Measurements from ENCODE around the gene ZNRF3.
A peak's percentile ranks its signal among the peaks of the same experiment; 100 is the strongest.
"Not testable (repeated sequence)": the region's sequence is repeated elsewhere in the genome, so short reads cannot be mapped to it uniquely, and the experiment has no call there.

Gene ZNRF3

DNA sequence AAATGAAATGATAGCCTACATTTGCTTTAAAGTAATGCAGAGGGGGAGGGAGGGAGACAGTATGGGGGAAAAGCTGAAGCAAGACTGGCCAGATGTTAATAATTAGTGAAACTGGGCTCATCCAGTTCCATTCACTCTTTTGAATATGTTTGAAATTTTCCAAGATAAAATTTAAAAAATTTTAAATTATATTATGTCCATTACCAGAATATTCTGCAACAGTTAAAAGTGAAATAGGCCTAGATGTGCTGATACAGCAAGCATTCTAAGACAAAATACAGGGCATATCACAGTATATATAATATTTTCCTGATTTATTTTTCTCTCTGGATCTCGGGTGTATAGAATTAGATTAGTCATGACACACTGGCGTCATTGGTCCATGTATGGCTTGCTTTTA lies 13.6 kb upstream of the ZNRF3 start:
- Mint-ChIP-seq H3K27ac (no peak overlapping the region), H3K4me3 (no peak overlapping the region), H3K36me3 (ENCODE audit: low read depth) (no peaks in the 10 kb centered on the region), H3K27me3 (peaks cover 6% of the 10 kb centered on the region), H3K9me3 (no peaks in the 10 kb centered on the region), H3K4me1 (ENCODE audit: low read depth) (peaks cover 14% of the 10 kb centered on the region)
- no peak for DNase-seq

DNA sequence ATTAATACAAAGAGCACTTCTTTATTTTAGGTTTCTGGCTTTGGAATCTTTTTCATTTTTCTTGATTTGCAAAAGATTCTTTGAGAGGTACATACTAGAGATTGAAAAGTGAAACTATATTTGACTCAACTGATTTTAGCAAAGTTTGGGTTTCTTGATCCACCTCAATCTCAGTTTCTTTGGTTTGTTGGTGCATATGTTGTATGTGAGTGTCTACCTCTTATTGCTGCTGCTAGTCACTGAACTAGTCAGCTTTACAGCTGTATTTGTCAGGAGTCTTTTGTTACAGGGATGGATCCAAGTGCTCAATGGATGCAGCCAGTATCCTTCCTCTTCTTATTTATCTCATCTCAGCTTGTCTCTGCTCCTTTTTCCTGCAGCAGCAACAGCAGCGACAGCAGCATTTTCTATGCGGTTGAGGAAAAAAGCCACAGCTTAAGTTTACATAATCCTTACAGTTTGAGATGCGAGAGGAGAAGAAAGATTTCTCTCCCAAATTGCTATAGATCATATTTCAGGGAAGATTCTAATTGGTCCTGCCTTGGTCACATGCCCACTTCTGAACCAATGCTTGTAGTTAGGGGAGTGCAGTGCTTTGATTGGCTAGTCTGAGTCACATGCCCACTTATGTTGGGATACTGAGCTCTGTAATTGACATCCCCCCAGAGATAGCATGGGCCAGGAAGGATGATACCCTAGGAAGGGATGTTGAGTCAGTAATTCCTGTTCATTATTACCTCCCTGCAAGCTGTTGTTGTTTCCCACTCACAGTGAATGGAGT lies 10.0 kb upstream of the ZNRF3 start:
- Mint-ChIP-seq H3K4me1 (ENCODE audit: low read depth) (peaks cover 7% of the 10 kb centered on the region), H3K27ac (no peak overlapping the region), H3K9me3 (no peaks in the 10 kb centered on the region), H3K36me3 (ENCODE audit: low read depth) (no peaks in the 10 kb centered on the region), H3K4me3 (no peak overlapping the region), H3K27me3 (no peaks in the 10 kb centered on the region)
- no peak for DNase-seq

DNA sequence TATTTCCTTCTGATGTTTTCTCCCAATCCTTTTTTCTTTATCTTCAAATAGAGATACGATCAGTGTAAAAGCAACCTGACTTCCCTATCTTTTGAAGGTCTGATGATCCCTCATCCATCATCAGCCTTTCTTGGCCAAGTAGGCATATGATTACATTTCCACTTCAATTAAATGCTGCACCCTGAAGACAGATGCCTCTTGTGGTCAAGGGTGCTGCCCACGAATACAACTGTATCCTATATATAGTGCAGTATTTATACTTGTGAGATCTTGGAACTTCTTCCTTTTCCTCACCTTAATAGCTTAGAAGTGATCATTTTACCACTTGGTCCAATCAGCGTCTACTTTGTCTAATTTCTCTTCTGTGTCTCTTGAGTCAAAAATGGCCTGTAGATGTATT lies 9.3 kb upstream of the ZNRF3 start:
- H3K27me3 Mint-ChIP-seq: no peaks in the 10 kb centered on the region
- peaks cover 7% of the 10 kb centered on the region for H3K4me1 Mint-ChIP-seq (ENCODE audit: low read depth)
- H3K27ac Mint-ChIP-seq: no peak overlapping the region
- H3K36me3 Mint-ChIP-seq (ENCODE audit: low read depth): no peaks in the 10 kb centered on the region
- DNase-seq: no peak
- H3K9me3 Mint-ChIP-seq: no peaks in the 10 kb centered on the region
- no peak overlapping the region for H3K4me3 Mint-ChIP-seq

DNA sequence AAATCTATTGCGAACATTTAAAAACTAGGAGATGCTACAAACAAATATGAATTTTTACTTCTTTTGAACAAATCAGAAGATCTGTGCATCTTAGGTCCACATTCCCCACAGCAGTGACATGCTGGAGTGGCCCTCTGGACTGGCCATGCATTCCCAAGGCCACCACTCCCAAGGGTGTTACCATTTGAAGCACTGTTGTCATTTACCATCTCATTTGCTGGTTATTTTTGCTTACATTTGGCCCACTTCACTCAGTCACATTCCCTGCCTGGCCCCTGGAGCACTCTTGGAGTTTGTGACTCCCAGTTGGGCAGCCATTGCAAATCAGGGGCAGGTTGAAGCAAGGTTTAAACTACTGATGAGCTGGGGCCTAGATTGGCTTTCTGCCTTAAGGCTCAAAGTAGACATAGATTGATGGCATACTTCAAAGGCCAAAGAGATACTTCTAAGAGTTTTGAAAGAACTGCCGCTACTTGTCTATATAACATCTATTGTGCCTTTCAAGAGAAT lies 8.5 kb upstream of the ZNRF3 start:
- Mint-ChIP-seq H3K27me3 (no peaks in the 10 kb centered on the region), H3K9me3 (no peaks in the 10 kb centered on the region), H3K36me3 (ENCODE audit: low read depth) (no peaks in the 10 kb centered on the region), H3K4me3 (no peak overlapping the region), H3K4me1 (ENCODE audit: low read depth) (peaks cover 7% of the 10 kb centered on the region), H3K27ac (no peak overlapping the region)
- no peak for DNase-seq

GRCh38 chr22:28882545-28882877 lies 861 bp upstream of the ZNRF3 start:
- no peak for DNase-seq
- no peaks in the 10 kb centered on the region for H3K36me3 Mint-ChIP-seq (ENCODE audit: low read depth)
- H3K4me3 Mint-ChIP-seq: peak overlapping the region; percentile 77
- peaks cover 44% of the 10 kb centered on the region for H3K27me3 Mint-ChIP-seq
- peak overlapping the region; percentile 77 for H3K27ac Mint-ChIP-seq
- peaks cover 19% of the 10 kb centered on the region for H3K4me1 Mint-ChIP-seq (ENCODE audit: low read depth)
- no peaks in the 10 kb centered on the region for H3K9me3 Mint-ChIP-seq

DNA sequence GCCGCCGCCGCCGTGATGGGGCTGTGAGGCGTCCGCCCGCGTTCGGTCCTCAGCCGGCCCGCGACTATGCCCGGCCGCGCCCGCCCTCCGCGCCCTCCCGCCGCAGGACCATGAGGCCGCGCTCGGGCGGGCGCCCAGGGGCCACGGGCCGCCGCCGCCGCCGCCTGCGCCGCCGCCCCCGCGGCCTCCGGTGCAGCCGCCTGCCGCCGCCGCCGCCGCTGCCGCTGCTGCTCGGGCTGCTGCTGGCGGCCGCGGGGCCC lies 215 bp downstream of the ZNRF3 start:
- Mint-ChIP-seq H3K4me1 (ENCODE audit: low read depth) (peaks cover 19% of the 10 kb centered on the region), H3K4me3 (no peak overlapping the region), H3K36me3 (ENCODE audit: low read depth) (no peaks in the 10 kb centered on the region), H3K9me3 (no peaks in the 10 kb centered on the region), H3K27me3 (peaks cover 54% of the 10 kb centered on the region), H3K27ac (no peak overlapping the region)
- no peak for DNase-seq

DNA sequence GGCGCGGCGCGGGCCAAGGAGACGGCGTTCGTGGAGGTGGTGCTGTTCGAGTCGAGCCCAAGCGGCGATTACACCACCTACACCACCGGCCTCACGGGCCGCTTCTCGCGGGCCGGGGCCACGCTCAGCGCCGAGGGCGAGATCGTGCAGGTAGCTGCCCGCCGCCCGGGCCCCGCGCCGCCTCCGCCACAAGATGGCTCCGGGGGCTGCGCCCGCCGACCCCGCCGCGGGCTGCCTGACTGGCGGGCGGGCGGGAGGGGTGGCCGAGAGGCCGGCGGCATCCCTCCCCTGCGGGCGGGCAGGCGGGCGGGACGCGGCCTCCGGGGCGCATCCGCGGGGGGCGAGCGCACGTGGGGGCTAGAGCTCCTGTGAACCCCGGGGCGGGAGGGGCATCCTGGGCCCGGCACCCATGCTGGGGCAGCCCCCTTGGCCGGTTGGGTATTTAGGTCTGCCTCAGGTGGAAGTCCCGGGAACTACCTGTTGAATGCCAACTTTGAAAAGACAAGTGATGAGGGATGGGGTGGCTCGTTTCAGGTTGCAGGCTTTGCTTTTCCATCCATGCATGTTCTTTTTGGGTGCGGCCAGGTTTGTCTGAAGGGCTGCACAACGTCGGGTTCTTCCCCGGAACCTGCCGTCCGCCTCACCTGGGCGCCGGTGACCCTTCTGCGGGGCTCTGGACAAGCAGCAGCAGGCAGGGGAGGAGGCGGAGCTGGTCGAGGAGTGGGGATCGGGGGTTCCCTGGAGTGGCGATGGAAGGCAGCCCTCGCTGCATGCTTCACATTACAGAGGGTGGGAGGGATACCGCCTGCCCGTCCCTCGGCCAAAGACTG lies 760 bp downstream of the ZNRF3 start:
- Mint-ChIP-seq H3K4me3 (peak overlapping the region; percentile 68), H3K9me3 (no peaks in the 10 kb centered on the region), H3K27ac (no peak overlapping the region), H3K27me3 (peaks cover 56% of the 10 kb centered on the region), H3K4me1 (ENCODE audit: low read depth) (peaks cover 19% of the 10 kb centered on the region), H3K36me3 (ENCODE audit: low read depth) (no peaks in the 10 kb centered on the region)
- peak; percentile 63 for DNase-seq

GRCh38 chr22:28884747-28885350 lies 1.5 kb downstream of the ZNRF3 start:
- DNase-seq: no peak
- no peak overlapping the region for H3K27ac Mint-ChIP-seq
- no peaks in the 10 kb centered on the region for H3K36me3 Mint-ChIP-seq (ENCODE audit: low read depth)
- H3K4me3 Mint-ChIP-seq: peak overlapping the region; percentile 68
- peaks cover 63% of the 10 kb centered on the region for H3K27me3 Mint-ChIP-seq
- H3K4me1 Mint-ChIP-seq (ENCODE audit: low read depth): peaks cover 25% of the 10 kb centered on the region
- no peaks in the 10 kb centered on the region for H3K9me3 Mint-ChIP-seq

- Mint-ChIP-seq H3K9me3 (no peaks in the 10 kb centered on the region), H3K4me3 (no peak overlapping the region), H3K36me3 (ENCODE audit: low read depth) (no peaks in the 10 kb centered on the region), H3K4me1 (ENCODE audit: low read depth) (peaks cover 25% of the 10 kb centered on the region), H3K27me3 (peaks cover 70% of the 10 kb centered on the region), H3K27ac (no peak overlapping the region)
- no peak for DNase-seq
Observed at GRCh38 chr22:28885939-28886338, 2.6 kb downstream of the ZNRF3 start.

DNA sequence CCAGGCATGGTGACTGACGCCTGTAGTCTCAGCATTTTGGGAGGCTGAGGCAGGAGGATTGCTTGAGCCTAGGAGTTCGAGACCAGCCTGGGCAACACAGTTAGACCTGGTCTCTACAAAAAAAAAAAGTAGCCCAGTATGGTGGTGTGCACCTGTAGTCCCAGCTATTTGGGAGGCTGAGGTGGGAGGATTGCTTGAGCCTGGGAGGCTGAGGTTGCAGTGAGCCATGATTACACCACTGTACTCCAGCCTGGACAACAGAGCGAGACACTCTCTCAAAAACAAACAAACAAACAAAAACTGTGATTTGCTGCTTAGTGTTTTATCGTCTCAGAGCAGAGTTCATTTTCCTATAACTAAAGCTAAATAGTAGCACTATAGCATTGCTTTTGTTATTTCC lies 3.3 kb downstream of the ZNRF3 start:
- not testable (repeated sequence) for H3K9me3 Mint-ChIP-seq; H3K27ac Mint-ChIP-seq; H3K4me3 Mint-ChIP-seq; DNase-seq; H3K36me3 Mint-ChIP-seq (ENCODE audit: low read depth)
- H3K27me3 Mint-ChIP-seq: peaks cover 75% of the 10 kb centered on the region
- H3K4me1 Mint-ChIP-seq (ENCODE audit: low read depth): peaks cover 25% of the 10 kb centered on the region

GRCh38 chr22:28887725-28888459 lies 4.5 kb downstream of the ZNRF3 start:
- Mint-ChIP-seq H3K36me3 (ENCODE audit: low read depth) (no peaks in the 10 kb centered on the region), H3K4me1 (ENCODE audit: low read depth) (peaks cover 21% of the 10 kb centered on the region), H3K4me3 (no peak overlapping the region), H3K9me3 (no peaks in the 10 kb centered on the region), H3K27me3 (peaks cover 69% of the 10 kb centered on the region), H3K27ac (no peak overlapping the region)
- DNase-seq: no peak

DNA sequence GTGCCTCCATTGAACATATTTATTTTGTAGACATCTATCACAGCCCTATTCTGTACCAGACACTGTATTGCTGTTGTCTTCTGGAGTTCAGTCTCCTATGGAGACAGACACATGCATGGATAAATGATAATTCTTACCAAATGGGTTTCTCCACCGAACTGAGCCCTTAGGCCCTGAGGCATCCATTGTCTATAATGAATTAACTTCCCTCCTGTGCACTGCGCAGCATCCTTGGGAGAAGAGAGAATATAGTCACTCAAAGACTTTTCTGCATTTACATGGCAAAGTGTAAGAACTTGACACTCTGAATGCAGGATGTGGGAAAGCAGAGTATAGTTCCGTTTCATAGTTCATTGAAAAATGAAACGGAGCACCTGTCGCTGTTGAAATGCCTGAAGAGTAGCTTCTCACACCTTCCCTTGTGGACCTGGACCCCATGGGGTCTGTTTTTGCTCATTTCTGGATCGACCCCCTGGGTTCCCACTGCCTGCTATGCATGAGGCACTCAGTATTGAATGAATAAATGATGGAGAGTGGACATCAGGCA lies 6.2 kb downstream of the ZNRF3 start:
- H3K9me3 Mint-ChIP-seq: no peaks in the 10 kb centered on the region
- no peak for DNase-seq
- no peak overlapping the region for H3K4me3 Mint-ChIP-seq
- H3K27ac Mint-ChIP-seq: no peak overlapping the region
- H3K36me3 Mint-ChIP-seq (ENCODE audit: low read depth): no peaks in the 10 kb centered on the region
- peaks cover 64% of the 10 kb centered on the region for H3K27me3 Mint-ChIP-seq
- H3K4me1 Mint-ChIP-seq (ENCODE audit: low read depth): peaks cover 16% of the 10 kb centered on the region

GRCh38 chr22:28891156-28891733 lies 7.9 kb downstream of the ZNRF3 start:
- H3K4me3 Mint-ChIP-seq: no peak overlapping the region
- H3K27me3 Mint-ChIP-seq: peaks cover 56% of the 10 kb centered on the region
- no peak for DNase-seq
- no peaks in the 10 kb centered on the region for H3K9me3 Mint-ChIP-seq
- no peaks in the 10 kb centered on the region for H3K36me3 Mint-ChIP-seq (ENCODE audit: low read depth)
- H3K27ac Mint-ChIP-seq: no peak overlapping the region
- H3K4me1 Mint-ChIP-seq (ENCODE audit: low read depth): peaks cover 11% of the 10 kb centered on the region

DNA sequence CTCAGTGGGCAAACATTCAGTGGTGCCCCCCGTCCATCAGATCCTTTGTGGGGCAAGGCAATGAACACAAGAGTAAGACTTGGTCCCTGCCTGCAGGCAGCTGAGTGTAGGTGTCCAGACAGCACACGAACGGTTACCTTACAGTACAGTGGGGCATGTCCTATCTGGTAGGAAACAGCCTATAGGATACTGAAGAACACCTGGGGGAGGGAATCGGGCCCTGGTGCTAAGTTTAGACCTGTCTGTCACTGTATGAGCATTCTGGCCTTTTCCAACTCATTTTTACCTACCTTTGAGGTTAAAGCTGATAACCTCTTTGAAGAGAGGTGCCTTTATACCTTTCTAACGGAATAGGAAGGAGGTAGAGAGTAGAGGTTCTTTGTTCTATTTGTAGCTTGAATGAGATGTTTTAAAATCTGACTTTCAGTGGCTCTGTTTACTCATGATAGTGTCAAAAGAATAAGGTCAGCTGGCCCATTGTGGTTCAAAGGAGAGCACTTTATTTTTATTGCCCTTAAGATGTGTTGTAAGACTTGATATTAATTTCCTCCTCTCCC lies 8.9 kb downstream of the ZNRF3 start:
- no peak overlapping the region for H3K4me3 Mint-ChIP-seq
- H3K36me3 Mint-ChIP-seq (ENCODE audit: low read depth): no peaks in the 10 kb centered on the region
- H3K27me3 Mint-ChIP-seq: peaks cover 52% of the 10 kb centered on the region
- no peaks in the 10 kb centered on the region for H3K9me3 Mint-ChIP-seq
- H3K27ac Mint-ChIP-seq: no peak overlapping the region
- peak; percentile 28 for DNase-seq
- H3K4me1 Mint-ChIP-seq (ENCODE audit: low read depth): peaks cover 11% of the 10 kb centered on the region
